K562 (cell line): ENCODE data around the gene ZNF77. TPM values are rescaled to one million over a fixed set of nuclear protein-coding genes. Genes with fewer than 3 reads are reported as not detected.

Source experiments
- ATF1 ChIP-seq, 2 experiments: fragments of 450-650 bp in 1 of 2; IDR thresholded peaks; 2 replicates each; pipeline ENCODE4 v1.6.1; 2016; ENCODE audit warnings: missing compliant biosample characterization in 1 of 2, missing genetic modification characterization in 1 of 2
- CBX8 ChIP-seq: fragments of 200-600 bp; sonication (generic); IDR thresholded peaks from 2 replicates; pipeline ENCODE4 v1.6.1; 2012; ENCODE audit warnings: borderline replicate concordance, mixed run types, low read depth, mild to moderate bottlenecking, moderate library complexity, mixed read lengths, low read length, control low read depth, inconsistent platforms; ENCODE audit not compliant: poor library complexity, severe bottlenecking; ENCODE audit errors: extremely low read depth
- DPF2 ChIP-seq: fragments of 450-650 bp; IDR thresholded peaks from 2 replicates; pipeline ENCODE4 v1.6.1; 2016
- EGR1 ChIP-seq: fragments of 450-650 bp; conservative IDR thresholded peaks from 2 replicates; pipeline ENCODE4 v1.6.1; 2017; ENCODE audit warnings: mild to moderate bottlenecking
- FOXJ3 ChIP-seq: sonication (generic); formaldehyde crosslinking; IDR thresholded peaks from 2 replicates; pipeline ENCODE4 v1.4.0; 2020; ENCODE audit warnings: mild to moderate bottlenecking, missing genetic modification reagents
- HNRNPLL ChIP-seq: fragments of 200-400 bp; formaldehyde crosslinking; IDR thresholded peaks from 2 replicates; pipeline ENCODE4 v1.6.1; 2017; ENCODE audit warnings: low read length, low read depth, mild to moderate bottlenecking; ENCODE audit not compliant: poor library complexity, severe bottlenecking
- KDM2B ChIP-seq: fragments of 250-450 bp; sonication (Bioruptor Pico); IDR thresholded peaks from 2 replicates; pipeline ENCODE4 v1.8.0; 2021; ENCODE audit warnings: mild to moderate bottlenecking, moderate library complexity
- KDM5B ChIP-seq: fragments of 200-600 bp; sonication (generic); IDR thresholded peaks from 2 replicates; pipeline ENCODE4 v1.6.1; 2012; ENCODE audit warnings: low read depth, mild to moderate bottlenecking, moderate library complexity, low read length, control low read depth, inconsistent platforms; ENCODE audit not compliant: insufficient replicate concordance
- NR2C1 ChIP-seq, 2 experiments: fragments of 450-650 bp; IDR thresholded peaks; 2 replicates each; pipeline ENCODE4 v1.6.1; 2017; ENCODE audit warnings: mild to moderate bottlenecking in 2 of 2, antibody characterized with exemption in 1 of 2, inconsistent platforms in 1 of 2, missing compliant biosample characterization in 1 of 2, missing genetic modification characterization in 1 of 2
- PRPF4 ChIP-seq: fragments of 200-400 bp; formaldehyde crosslinking; IDR thresholded peaks from one replicate; pipeline ENCODE4 v1.6.1; 2017; ENCODE audit warnings: low read length, low read depth, mild to moderate bottlenecking; ENCODE audit not compliant: insufficient read depth, poor library complexity, severe bottlenecking
- ZNF316 ChIP-seq: fragments of 450-650 bp; IDR thresholded peaks from 2 replicates; pipeline ENCODE4 v1.6.1; 2016
- polyA plus RNA-seq, 8 experiments: library from polyadenylated mRNA; depleted of rRNA in 4 of 8; stranded (reverse) in 5 of 8; unstranded in 3 of 8; fragments of >200 nt; fragmentation: Nextera tagmentation in 2 of 8; fragmentation: Illumina TruSeq in 1 of 8; extraction: Ambion mirVana in 2 of 8; extraction: Trizol in 1 of 8; gene quantifications; 2 replicates each; pipeline versions ENCODE4 v1.2.1 to v1.2.3, GENCODE V29; 2011 to 2014; ENCODE audit warnings: inconsistent platforms in 1 of 8, missing spikeins in 1 of 8
- total RNA-seq, 7 experiments: library from RNA; depleted of rRNA in 6 of 7; stranded (reverse); fragments of >200 nt in 6 of 7; fragmentation: Illumina TruSeq in 2 of 7; extraction: Trizol in 2 of 7; gene quantifications; 2 replicates each; pipeline versions ENCODE4 v1.2.1 to v1.2.3, GENCODE V29; 2011 to 2021; ENCODE audit warnings: low replicate concordance in 1 of 7
- TF ChIP-seq, protein P1 (sequence below): fragments of 250-450 bp; sonication (Bioruptor Pico); IDR thresholded peaks from 2 replicates; pipeline ENCODE4 v1.5.0; 2021; ENCODE audit warnings: mild to moderate bottlenecking, borderline replicate concordance
- TF ChIP-seq, protein P2 (sequence below): fragments of 250-450 bp; sonication (Bioruptor Pico); IDR thresholded peaks from 2 replicates; pipeline ENCODE4 v1.5.0; 2021; ENCODE audit warnings: mild to moderate bottlenecking, moderate library complexity
- TF ChIP-seq, protein P3 (sequence below): fragments of 250-450 bp; sonication (Bioruptor Pico); IDR thresholded peaks from 2 replicates; pipeline ENCODE4 v1.4.0; 2020; ENCODE audit warnings: mild to moderate bottlenecking

ZNF77 gene
- total and polyA plus RNA-seq, 9 of the 15 experiments (the other 6 are each of a cell fraction or from before 2014, with no cell fraction given), result 4.3 to 14.5 (median 7.7) TPM

GRCh38 chr19:2950286-2951124 is 5.7 kb upstream of the ZNF77 start (continued):
- TF ChIP-seq KDM2B, result no peak
- TF ChIP-seq ZNF316, result 0 out of 2 replicates have a peak, but pooled peaks have one; percentile 4
- TF ChIP-seq ATF1 (CRISPR knock-in tag; IDR thresholded peaks at IDR 0.05), result no peak
- peak; percentile 91 for TF ChIP-seq ATF1 (tag; IDR thresholded peaks at IDR 0.05)
- no peak for TF ChIP-seq CBX8
- TF ChIP-seq DPF2, result 0 out of 2 replicates have a peak, but pooled peaks have one; percentile 59
- peak; percentile 66 for TF ChIP-seq HNRNPLL
- no peak for TF ChIP-seq PRPF4
- TF ChIP-seq, protein P1, sequence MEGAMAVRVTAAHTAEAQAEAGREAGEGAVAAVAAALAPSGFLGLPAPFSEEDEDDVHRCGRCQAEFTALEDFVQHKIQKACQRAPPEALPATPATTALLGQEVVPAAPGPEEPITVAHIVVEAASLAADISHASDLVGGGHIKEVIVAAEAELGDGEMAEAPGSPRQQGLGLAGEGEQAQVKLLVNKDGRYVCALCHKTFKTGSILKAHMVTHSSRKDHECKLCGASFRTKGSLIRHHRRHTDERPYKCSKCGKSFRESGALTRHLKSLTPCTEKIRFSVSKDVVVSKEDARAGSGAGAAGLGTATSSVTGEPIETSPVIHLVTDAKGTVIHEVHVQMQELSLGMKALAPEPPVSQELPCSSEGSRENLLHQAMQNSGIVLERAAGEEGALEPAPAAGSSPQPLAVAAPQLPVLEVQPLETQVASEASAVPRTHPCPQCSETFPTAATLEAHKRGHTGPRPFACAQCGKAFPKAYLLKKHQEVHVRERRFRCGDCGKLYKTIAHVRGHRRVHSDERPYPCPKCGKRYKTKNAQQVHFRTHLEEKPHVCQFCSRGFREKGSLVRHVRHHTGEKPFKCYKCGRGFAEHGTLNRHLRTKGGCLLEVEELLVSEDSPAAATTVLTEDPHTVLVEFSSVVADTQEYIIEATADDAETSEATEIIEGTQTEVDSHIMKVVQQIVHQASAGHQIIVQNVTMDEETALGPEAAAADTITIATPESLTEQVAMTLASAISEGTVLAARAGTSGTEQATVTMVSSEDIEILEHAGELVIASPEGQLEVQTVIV (CRISPR knock-in tag), result no peak
- peak; percentile 100 for TF ChIP-seq NR2C1 (IDR thresholded peaks at IDR 0.05)
- peak; percentile 100 for TF ChIP-seq NR2C1 (tag; IDR thresholded peaks at IDR 0.05)
- peak; percentile 15 for TF ChIP-seq EGR1
- TF ChIP-seq, protein P2, sequence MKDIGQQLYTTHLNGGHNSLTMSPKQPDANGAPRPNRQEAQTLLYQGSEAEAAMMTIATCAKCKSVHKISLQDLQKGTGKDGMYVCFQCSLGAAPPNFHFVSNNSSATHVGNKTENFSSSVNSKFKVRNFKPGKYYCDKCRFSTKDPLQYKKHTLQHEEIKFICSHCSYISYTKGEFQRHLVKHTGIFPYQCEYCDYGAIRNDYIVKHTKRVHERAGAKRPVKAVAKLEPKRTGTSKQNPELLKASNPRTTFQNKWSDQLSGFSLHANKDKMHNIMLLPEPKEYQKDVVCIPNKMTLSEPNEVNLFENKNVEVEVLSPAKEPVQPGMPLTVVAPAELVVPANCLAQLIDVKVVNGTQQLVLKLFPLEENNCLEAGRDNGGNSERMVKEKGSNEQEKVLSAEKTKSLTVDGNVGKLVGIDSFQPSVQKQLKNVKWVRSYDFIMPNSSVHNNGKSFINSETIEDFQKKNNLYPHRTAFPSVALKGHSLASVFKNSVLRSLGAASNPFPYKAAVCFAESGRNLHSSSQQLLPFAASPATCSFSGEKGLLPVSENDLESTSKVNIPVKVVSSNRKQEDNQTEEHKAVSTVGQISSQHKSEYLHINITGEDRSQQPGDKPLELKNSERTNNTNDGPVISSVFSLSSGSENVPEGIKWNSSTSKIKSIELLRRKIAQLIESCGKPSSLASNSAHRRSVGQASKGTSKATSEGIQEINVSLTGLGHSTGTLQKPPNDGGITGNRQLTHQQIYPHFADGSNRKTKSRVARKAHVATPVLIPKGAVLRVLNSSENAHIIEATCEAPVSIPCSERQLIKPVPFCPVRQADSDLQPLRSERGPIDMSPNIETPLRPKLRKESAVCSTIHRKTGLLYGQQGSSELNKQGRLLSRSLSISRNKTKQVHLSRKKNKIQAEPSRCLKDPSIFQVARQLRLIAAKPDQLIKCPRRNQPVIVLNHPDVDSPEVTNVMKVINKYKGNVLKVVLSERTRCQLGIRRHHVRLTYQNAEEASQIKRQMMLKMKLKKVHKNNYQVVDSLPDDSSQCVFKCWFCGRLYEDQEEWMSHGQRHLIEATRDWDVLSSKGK (CRISPR knock-in tag), result no peak
- no peak for TF ChIP-seq FOXJ3 (CRISPR knock-in tag)
- TF ChIP-seq, protein P3, sequence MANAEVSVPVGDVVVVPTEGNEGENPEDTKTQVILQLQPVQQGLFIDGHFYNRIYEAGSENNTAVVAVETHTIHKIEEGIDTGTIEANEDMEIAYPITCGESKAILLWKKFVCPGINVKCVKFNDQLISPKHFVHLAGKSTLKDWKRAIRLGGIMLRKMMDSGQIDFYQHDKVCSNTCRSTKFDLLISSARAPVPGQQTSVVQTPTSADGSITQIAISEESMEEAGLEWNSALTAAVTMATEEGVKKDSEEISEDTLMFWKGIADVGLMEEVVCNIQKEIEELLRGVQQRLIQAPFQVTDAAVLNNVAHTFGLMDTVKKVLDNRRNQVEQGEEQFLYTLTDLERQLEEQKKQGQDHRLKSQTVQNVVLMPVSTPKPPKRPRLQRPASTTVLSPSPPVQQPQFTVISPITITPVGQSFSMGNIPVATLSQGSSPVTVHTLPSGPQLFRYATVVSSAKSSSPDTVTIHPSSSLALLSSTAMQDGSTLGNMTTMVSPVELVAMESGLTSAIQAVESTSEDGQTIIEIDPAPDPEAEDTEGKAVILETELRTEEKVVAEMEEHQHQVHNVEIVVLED, result peak; percentile 33; the same call in 1 of the 2 replicates
- peak; percentile 80 for TF ChIP-seq KDM5B
